BJ (cell line): ENCODE data around the gene WDR1. TPM values are rescaled to one million over a fixed set of nuclear protein-coding genes. Genes with fewer than 3 reads are reported as not detected.
"Not testable (repeated sequence)": the region's sequence is repeated elsewhere in the genome, so short reads cannot be mapped to it uniquely, and the experiment has no call there.

Source experiments
- CTCF ChIA-PET: fragments of 350-600 bp; formaldehyde crosslinking; extraction: SDS; loops from one replicate; lab custom pipeline; 2021; ENCODE audit warnings: antibody characterized with exemption, inconsistent platforms; lab: Yijun Ruan, JAX
- POLR2A ChIA-PET: fragments of 300-600 bp; sonication (Branson Sonifier 250); formaldehyde crosslinking; extraction: SDS; loops from one replicate; lab custom pipeline; 2021; ENCODE audit warnings: antibody characterized with exemption; lab: Charles Lee
- DNase-seq: peaks from one replicate; pipeline ENCODE4 v3.0.0-alpha.2; 2011; ENCODE audit warnings: low read depth
- H3K27me3 ChIP-seq: 2 replicates; pipeline ENCODE4 v1.6.0; 2011; ENCODE audit warnings: low read length; ENCODE audit not compliant: control insufficient read depth, insufficient read depth
- H3K36me3 ChIP-seq: 2 replicates; pipeline ENCODE4 v1.5.1; 2011; ENCODE audit warnings: low read length; ENCODE audit not compliant: control insufficient read depth, insufficient read depth
- H3K4me3 ChIP-seq: 2 replicates; pipeline ENCODE4 v1.5.1; 2011; ENCODE audit warnings: low read depth, mild to moderate bottlenecking, control low read depth, low read length
- CTCF ChIP-seq: IDR thresholded peaks from 2 replicates; pipeline ENCODE4 v1.5.1; 2011; ENCODE audit warnings: low read depth, mild to moderate bottlenecking, control low read depth, inconsistent platforms, low read length, moderate library complexity; ENCODE audit not compliant: insufficient read depth
- polyA plus RNA-seq: library from polyadenylated mRNA; depleted of rRNA; stranded (reverse); fragments of >200 nt; gene quantifications from 2 replicates; pipeline ENCODE4 v1.2.3, GENCODE V29; 2011

The WDR1 gene
- polyA plus RNA-seq, 1 experiment = 952 TPM

- Histone ChIP-seq H3K36me3 (no peaks in the 10 kb centered on the region), H3K4me3 (no peak overlapping the region), H3K27me3 (peaks cover 11% of the 10 kb centered on the region)
- CTCF ChIA-PET = interaction anchor here (1.1 kb wide), 1 partner anchor 31 kb away, joined by 4 read pairs; no protein-coding TSS in a partner anchor
- DNase-seq = no peak
- POLR2A ChIA-PET = no interaction called here
- no peak for TF ChIP-seq CTCF
Observed at GRCh38 chr4:10134141-10134540, 17.5 kb upstream of the WDR1 start.

GRCh38 chr4:10131202-10131601 lies 14.6 kb upstream of the WDR1 start:
- Histone ChIP-seq H3K36me3 (no peaks in the 10 kb centered on the region), H3K27me3 (peaks cover 9% of the 10 kb centered on the region), H3K4me3 (no peak overlapping the region)
- ChIA-PET POLR2A (no interaction called here), CTCF (no interaction called here)
- no peak for DNase-seq
- no peak for TF ChIP-seq CTCF

GRCh38 chr4:10130178-10130888 lies 13.7 kb upstream of the WDR1 start:
- no peaks in the 10 kb centered on the region for H3K36me3 ChIP-seq
- no peak for DNase-seq
- CTCF ChIA-PET = interaction anchor here (0.7 to 1.5 kb wide), 4 partner anchors 8 to 125 kb away, joined by 3 to 5 read pairs (median 3); no protein-coding TSS in a partner anchor
- H3K4me3 ChIP-seq = no peak overlapping the region
- H3K27me3 ChIP-seq = peaks cover 9% of the 10 kb centered on the region
- no peak for TF ChIP-seq CTCF
- POLR2A ChIA-PET = interaction anchor here (0.5 kb wide), 1 partner anchor 10 kb away, joined by 3 read pairs; no protein-coding TSS in a partner anchor

- no peak for TF ChIP-seq CTCF
- Histone ChIP-seq H3K36me3 (no peaks in the 10 kb centered on the region), H3K4me3 (no peak overlapping the region), H3K27me3 (peaks cover 9% of the 10 kb centered on the region)
- POLR2A ChIA-PET = no interaction called here
- CTCF ChIA-PET = interaction anchor here (0.7 to 1.5 kb wide), 6 partner anchors 9 to 126 kb away, joined by 3 to 5 read pairs (median 3); no protein-coding TSS in a partner anchor
- no peak for DNase-seq
Observed at GRCh38 chr4:10129196-10130177, 12.9 kb upstream of the WDR1 start.

- Histone ChIP-seq H3K36me3 (no peaks in the 10 kb centered on the region), H3K27me3 (peaks cover 9% of the 10 kb centered on the region), H3K4me3 (no peak overlapping the region)
- ChIA-PET CTCF (interaction anchor here (0.7 to 1.5 kb wide), 3 partner anchors 10 to 19 kb away, joined by 3 to 5 read pairs (median 3); no protein-coding TSS in a partner anchor), POLR2A (no interaction called here)
- no peak for TF ChIP-seq CTCF
- no peak for DNase-seq
Observed at GRCh38 chr4:10128761-10129160, 12.2 kb upstream of the WDR1 start.

- H3K36me3 ChIP-seq, CTCF ChIA-PET, DNase-seq, H3K27me3 ChIP-seq, H3K4me3 ChIP-seq, POLR2A ChIA-PET: not testable (repeated sequence)
Observed at GRCh38 chr4:10127531-10127930, 10.9 kb upstream of the WDR1 start.
